Stimulated activated naive CD8-positive, alpha-beta T cell treated with anti-CD3 and anti-CD28 coated beads, Interleukin-15, amount 100 ng/mL, for 72 hours (primary cell): Measurements from ENCODE around the gene MYRIP.
"Not testable (repeated sequence)": the region's sequence is repeated elsewhere in the genome, so short reads cannot be mapped to it uniquely, and the experiment has no call there.

ENCODE experiments used
- ATAC-seq: fragments of 150-1000 bp; cut with Tn5 transposase; 2 replicates; pipeline ENCODE4 v1.10.0; 2021; ENCODE audit warnings: mild to moderate bottlenecking, moderate library complexity
- DNase-seq, 2 donors: peaks; one replicate each; pipeline ENCODE4 v3.0.0; 2021 to 2022
- H3K27ac Mint-ChIP-seq, 2 donors: one replicate each; pipeline ENCODE4 v1.8.0; 2022; ENCODE audit warnings: mild to moderate bottlenecking in 2 of 2, mixed read lengths in 2 of 2, moderate library complexity in 2 of 2
- H3K27me3 Mint-ChIP-seq: one replicate; pipeline ENCODE4 v1.8.0; 2022; ENCODE audit warnings: mixed read lengths
- H3K4me1 Mint-ChIP-seq: one replicate; pipeline ENCODE4 v1.8.0; 2022; ENCODE audit warnings: mild to moderate bottlenecking, mixed read lengths
- H3K4me3 Mint-ChIP-seq, 2 donors: one replicate each; pipeline ENCODE4 v1.8.0; 2022; ENCODE audit warnings: mild to moderate bottlenecking in 2 of 2, mixed read lengths in 2 of 2, moderate library complexity in 1 of 2
- H3K9me3 Mint-ChIP-seq, 2 donors: one replicate each; pipeline ENCODE4 v1.8.0; 2022; ENCODE audit warnings: mixed read lengths in 2 of 2

The MYRIP gene

GRCh38 chr3:39809181-39809994 is at the start of gene MYRIP:
TSS of gene MYRIP (plus strand) at chr3:39809609. CDS start at chr3:39900817, 91,208 bp downstream.
- Mint-ChIP-seq H3K4me1 (peaks cover 19% of the 10 kb centered on the region), H3K4me3 (peak within 1 kb of the TSS; percentile 74 to 83), H3K27ac (peak within 1 kb of the TSS in 1 of 2 donors; percentile 78), H3K27me3 (peaks cover 76% of the 10 kb centered on the region), H3K9me3 (no peaks in the 10 kb centered on the region)
- ATAC-seq (peak; percentile 62), DNase-seq (peak; percentile 10)

- Mint-ChIP-seq H3K9me3 (no peaks in the 10 kb centered on the region), H3K4me3 (no peak overlapping the region), H3K27me3 (peaks cover 7% of the 10 kb centered on the region), H3K27ac (no peak overlapping the region), H3K4me1 (no peaks in the 10 kb centered on the region)
- ATAC-seq, result no peak
- no peak for DNase-seq
Measured at GRCh38 chr3:39760325-39760724, 49.1 kb upstream of the MYRIP start.

GRCh38 chr3:39762537-39763070 is 46.8 kb upstream of the MYRIP start:
- H3K27me3 Mint-ChIP-seq, result peaks cover 7% of the 10 kb centered on the region
- no peaks in the 10 kb centered on the region for H3K9me3 Mint-ChIP-seq
- DNase-seq, result no peak
- ATAC-seq, result no peak
- no peak overlapping the region for H3K4me3 Mint-ChIP-seq
- H3K27ac Mint-ChIP-seq, result no peak overlapping the region
- H3K4me1 Mint-ChIP-seq, result no peaks in the 10 kb centered on the region

GRCh38 chr3:39763390-39763789 is 46.0 kb upstream of the MYRIP start:
- DNase-seq (no peak), ATAC-seq (no peak)
- Mint-ChIP-seq H3K27ac (no peak overlapping the region), H3K9me3 (no peaks in the 10 kb centered on the region), H3K4me1 (no peaks in the 10 kb centered on the region), H3K27me3 (peaks cover 7% of the 10 kb centered on the region), H3K4me3 (no peak overlapping the region)

- H3K9me3 Mint-ChIP-seq, result no peaks in the 10 kb centered on the region
- no peak for DNase-seq
- ATAC-seq, result no peak
- H3K27me3 Mint-ChIP-seq, result peaks cover 7% of the 10 kb centered on the region
- no peak overlapping the region for H3K4me3 Mint-ChIP-seq
- H3K27ac Mint-ChIP-seq, result no peak overlapping the region
- H3K4me1 Mint-ChIP-seq, result no peaks in the 10 kb centered on the region
Measured at GRCh38 chr3:39765575-39765974, 43.8 kb upstream of the MYRIP start.

- Mint-ChIP-seq H3K9me3 (no peaks in the 10 kb centered on the region), H3K4me3 (no peak overlapping the region), H3K27me3 (peaks cover 7% of the 10 kb centered on the region), H3K27ac (no peak overlapping the region), H3K4me1 (no peaks in the 10 kb centered on the region)
- DNase-seq (no peak), ATAC-seq (no peak)
Measured at GRCh38 chr3:39766433-39766832, 43.0 kb upstream of the MYRIP start.

GRCh38 chr3:39766909-39767308 is 42.5 kb upstream of the MYRIP start:
- DNase-seq, H3K4me3 Mint-ChIP-seq, H3K27ac Mint-ChIP-seq, H3K9me3 Mint-ChIP-seq, ATAC-seq, H3K4me1 Mint-ChIP-seq, H3K27me3 Mint-ChIP-seq: not testable (repeated sequence)

GRCh38 chr3:39778168-39778567 is 31.2 kb upstream of the MYRIP start:
- H3K4me3 Mint-ChIP-seq, ATAC-seq, H3K4me1 Mint-ChIP-seq, DNase-seq, H3K9me3 Mint-ChIP-seq: not testable (repeated sequence)
- Mint-ChIP-seq H3K27ac (peak overlapping the region in 1 of 2 donors; percentile 27), H3K27me3 (peaks cover 13% of the 10 kb centered on the region)

- DNase-seq, result no peak
- H3K4me3 Mint-ChIP-seq, result no peak overlapping the region
- H3K4me1 Mint-ChIP-seq, result no peaks in the 10 kb centered on the region
- peaks cover 13% of the 10 kb centered on the region for H3K27me3 Mint-ChIP-seq
- peaks cover 0 to 9% of the 10 kb centered on the region in 2 donors for H3K9me3 Mint-ChIP-seq
- H3K27ac Mint-ChIP-seq, result no peak overlapping the region
- no peak for ATAC-seq
Measured at GRCh38 chr3:39779511-39780230, 29.7 kb upstream of the MYRIP start.

- Mint-ChIP-seq H3K27me3 (peaks cover 13% of the 10 kb centered on the region), H3K4me1 (no peaks in the 10 kb centered on the region), H3K9me3 (peaks cover 0 to 9% of the 10 kb centered on the region in 2 donors), H3K27ac (no peak overlapping the region), H3K4me3 (no peak overlapping the region)
- no peak for DNase-seq
- ATAC-seq, result no peak
Measured at GRCh38 chr3:39780352-39780751, 29.1 kb upstream of the MYRIP start.

- Mint-ChIP-seq H3K9me3 (peaks cover 0 to 9% of the 10 kb centered on the region in 2 donors), H3K27me3 (peaks cover 13% of the 10 kb centered on the region), H3K27ac (peak overlapping the region in 1 of 2 donors; percentile 71), H3K4me1 (no peaks in the 10 kb centered on the region), H3K4me3 (no peak overlapping the region)
- ATAC-seq (no peak), DNase-seq (no peak)
Measured at GRCh38 chr3:39781025-39781424, 28.4 kb upstream of the MYRIP start.

GRCh38 chr3:39781632-39782031 is 27.8 kb upstream of the MYRIP start:
- Mint-ChIP-seq H3K27ac (no peak overlapping the region), H3K9me3 (peaks cover 0 to 9% of the 10 kb centered on the region in 2 donors), H3K4me3 (no peak overlapping the region), H3K27me3 (peaks cover 13% of the 10 kb centered on the region), H3K4me1 (no peaks in the 10 kb centered on the region)
- DNase-seq, result no peak
- no peak for ATAC-seq

- H3K27me3 Mint-ChIP-seq, result peaks cover 13% of the 10 kb centered on the region
- no peak overlapping the region for H3K27ac Mint-ChIP-seq
- H3K4me1 Mint-ChIP-seq, result no peaks in the 10 kb centered on the region
- no peak for ATAC-seq
- H3K9me3 Mint-ChIP-seq, result no peaks in the 10 kb centered on the region
- DNase-seq, result no peak
- no peak overlapping the region for H3K4me3 Mint-ChIP-seq
Measured at GRCh38 chr3:39783680-39784079, 25.7 kb upstream of the MYRIP start.

GRCh38 chr3:39784922-39785321 is 24.5 kb upstream of the MYRIP start:
- Mint-ChIP-seq H3K27me3 (peaks cover 13% of the 10 kb centered on the region), H3K9me3 (no peaks in the 10 kb centered on the region), H3K4me1 (no peaks in the 10 kb centered on the region), H3K27ac (no peak overlapping the region), H3K4me3 (no peak overlapping the region)
- ATAC-seq (no peak), DNase-seq (no peak)

- ATAC-seq (no peak), DNase-seq (no peak)
- Mint-ChIP-seq H3K9me3 (no peaks in the 10 kb centered on the region), H3K27me3 (peaks cover under 1% of the 10 kb centered on the region), H3K4me3 (no peak overlapping the region), H3K27ac (no peak overlapping the region), H3K4me1 (no peaks in the 10 kb centered on the region)
Measured at GRCh38 chr3:39788128-39788883, 21.1 kb upstream of the MYRIP start.
